CD4-positive, CD25-positive, alpha-beta regulatory T cell (primary cell): ENCODE measurements around the gene JHY. TPM values are rescaled to one million over a fixed set of nuclear protein-coding genes. Genes with fewer than 3 reads are reported as not detected.

ENCODE experiments used
- ATAC-seq, 2 donors: fragments of 150-1000 bp; cut with Tn5 transposase; one replicate each; pipeline ENCODE4 v1.10.0; 2021; ENCODE audit warnings: low read depth in 2 of 2, moderate number of reproducible peaks in 2 of 2, moderate library complexity in 1 of 2
- DNase-seq, 3 donors: peaks; one replicate each; pipeline versions ENCODE4 v3.0.0 to v3.0.0-alpha.2; 2012 to 2022; ENCODE audit warnings: mixed read lengths in 1 of 3
- H3K27ac ChIP-seq: one replicate; pipeline ENCODE4 v1.7.0; 2013; ENCODE audit warnings: mild to moderate bottlenecking, low read length; ENCODE audit not compliant: insufficient read depth, poor library complexity, severe bottlenecking
- H3K27me3 ChIP-seq: one replicate; pipeline ENCODE4 v1.7.0; 2013; ENCODE audit warnings: low read length; ENCODE audit not compliant: control insufficient read depth, insufficient read depth
- H3K36me3 ChIP-seq: one replicate; pipeline ENCODE4 v1.7.0; 2013; ENCODE audit warnings: mild to moderate bottlenecking, low read length, moderate library complexity; ENCODE audit not compliant: control insufficient read depth, insufficient read depth
- H3K4me1 ChIP-seq: 2 replicates; pipeline ENCODE4 v1.7.0; 2013; ENCODE audit warnings: mild to moderate bottlenecking, low read length; ENCODE audit not compliant: insufficient read depth, control insufficient read depth, poor library complexity, severe bottlenecking
- H3K4me3 ChIP-seq: one replicate; pipeline ENCODE4 v1.7.0; 2013; ENCODE audit warnings: low read depth, mild to moderate bottlenecking, low read length, moderate library complexity
- H3K9me3 ChIP-seq, 2 experiments: 1 replicate in 1 of 2; 2 replicates in 1 of 2; pipeline ENCODE4 v1.7.0; 2013; ENCODE audit warnings: low read length in 2 of 2, mild to moderate bottlenecking in 1 of 2, moderate library complexity in 1 of 2; ENCODE audit not compliant: control insufficient read depth in 2 of 2
- H3K27ac Mint-ChIP-seq, 3 donors: one replicate each; pipeline ENCODE4 v1.8.0; 2020 to 2022; ENCODE audit warnings: mild to moderate bottlenecking in 3 of 3, mixed read lengths in 3 of 3, moderate library complexity in 2 of 3
- H3K27me3 Mint-ChIP-seq: one replicate; pipeline ENCODE4 v1.8.0; 2022; ENCODE audit warnings: mild to moderate bottlenecking, mixed read lengths
- H3K36me3 Mint-ChIP-seq: one replicate; pipeline ENCODE4 v1.8.0; 2020; ENCODE audit warnings: mixed read lengths
- H3K4me1 Mint-ChIP-seq, 4 donors: one replicate each; pipeline ENCODE4 v1.8.0; 2020 to 2022; ENCODE audit warnings: mixed read lengths in 4 of 4, mild to moderate bottlenecking in 1 of 4
- H3K4me3 Mint-ChIP-seq, 4 donors: one replicate each; pipeline ENCODE4 v1.8.0; 2020 to 2022; ENCODE audit warnings: mild to moderate bottlenecking in 4 of 4, mixed read lengths in 4 of 4, moderate library complexity in 3 of 4
- H3K9me3 Mint-ChIP-seq, 7 donors: one replicate each; pipeline ENCODE4 v1.8.0; 2020 to 2022; ENCODE audit warnings: mixed read lengths in 7 of 7, mild to moderate bottlenecking in 3 of 7, moderate library complexity in 2 of 7
- polyA plus RNA-seq, 4 donors: library from polyadenylated mRNA; unstranded; fragments of 300-500 nt; fragmentation: Illumina TruSeq; gene quantifications; one replicate each; pipeline ENCODE4 v1.2.3, GENCODE V29; 2021
- total RNA-seq: library from RNA; stranded (reverse); gene quantifications from one replicate; pipeline ENCODE4 v1.2.3, GENCODE V29; 2022

Gene JHY
- total and polyA plus RNA-seq, 5 donors from 2014 or later: 0.67 to 2.1 (median 1.5) TPM

- Histone ChIP-seq H3K4me1 (no peaks in the 10 kb centered on the region), H3K27me3 (no peaks in the 10 kb centered on the region), H3K4me3 (no peak overlapping the region), H3K36me3 (no peaks in the 10 kb centered on the region), H3K9me3 (no peaks in the 10 kb centered on the region), H3K27ac (no peak overlapping the region)
- peaks cover 0 to 3% (median 2%) of the 10 kb centered on the region in 4 donors for H3K4me1 Mint-ChIP-seq
- ATAC-seq: no peak
- no peak overlapping the region for H3K27ac Mint-ChIP-seq
- DNase-seq: no peak
- peaks cover 2% of the 10 kb centered on the region for H3K27me3 Mint-ChIP-seq
- H3K4me3 Mint-ChIP-seq: no peak overlapping the region
- H3K9me3 Mint-ChIP-seq: no peaks in the 10 kb centered on the region
- peaks cover 8% of the 10 kb centered on the region for H3K36me3 Mint-ChIP-seq
Measured at GRCh38 chr11:122897606-122898210, 15.1 kb downstream of the JHY start.

GRCh38 chr11:122898799-122899198 is 16.2 kb downstream of the JHY start:
- Histone ChIP-seq H3K4me1 (no peaks in the 10 kb centered on the region), H3K27ac (no peak overlapping the region), H3K4me3 (no peak overlapping the region), H3K27me3 (no peaks in the 10 kb centered on the region), H3K36me3 (no peaks in the 10 kb centered on the region), H3K9me3 (no peaks in the 10 kb centered on the region)
- Mint-ChIP-seq H3K27me3 (no peaks in the 10 kb centered on the region), H3K4me1 (peaks cover 0 to 3% (median 2%) of the 10 kb centered on the region in 4 donors), H3K4me3 (no peak overlapping the region), H3K27ac (no peak overlapping the region), H3K36me3 (peaks cover 8% of the 10 kb centered on the region), H3K9me3 (no peaks in the 10 kb centered on the region)
- ATAC-seq: no peak
- DNase-seq: no peak

DNA sequence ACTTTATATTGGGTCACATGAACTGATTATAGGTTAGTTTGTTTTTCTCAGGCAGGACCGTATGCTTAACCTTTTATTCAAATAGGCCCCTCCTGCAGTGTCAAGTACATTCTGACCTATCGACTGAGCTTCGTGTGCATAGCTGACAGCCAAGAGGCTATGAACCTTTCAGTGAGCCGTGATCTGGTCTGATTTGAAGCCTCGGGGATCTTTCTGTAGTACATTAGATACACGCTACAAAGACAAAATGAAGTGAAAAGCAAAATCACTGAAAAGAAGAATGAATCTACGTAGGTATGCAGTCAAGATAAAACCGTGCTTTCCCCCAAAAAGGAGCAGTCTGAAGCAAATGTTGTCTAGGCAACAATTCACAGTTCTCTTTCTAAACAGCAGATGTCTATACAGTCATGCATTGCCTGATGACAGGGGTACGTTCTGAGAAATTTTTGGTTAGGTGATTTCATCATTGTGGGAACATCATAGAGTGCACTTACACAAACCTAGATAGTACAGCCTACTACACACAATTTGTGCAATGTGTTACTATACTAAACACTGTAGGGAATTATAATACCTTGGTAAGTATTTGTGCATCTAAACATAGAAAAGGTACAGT is 18.1 kb downstream of the JHY start:
- peaks cover 12% of the 10 kb centered on the region for H3K36me3 Mint-ChIP-seq
- DNase-seq (no peak), ATAC-seq (no peak)
- Histone ChIP-seq H3K9me3 (no peaks in the 10 kb centered on the region), H3K4me1 (no peaks in the 10 kb centered on the region), H3K27me3 (no peaks in the 10 kb centered on the region), H3K27ac (no peak overlapping the region), H3K36me3 (no peaks in the 10 kb centered on the region), H3K4me3 (no peak overlapping the region)
- H3K27me3 Mint-ChIP-seq: no peaks in the 10 kb centered on the region
- no peaks in the 10 kb centered on the region for H3K9me3 Mint-ChIP-seq
- H3K27ac Mint-ChIP-seq: no peak overlapping the region
- no peak overlapping the region for H3K4me3 Mint-ChIP-seq
- H3K4me1 Mint-ChIP-seq: peaks cover 0 to 3% (median 0%) of the 10 kb centered on the region in 4 donors

DNA sequence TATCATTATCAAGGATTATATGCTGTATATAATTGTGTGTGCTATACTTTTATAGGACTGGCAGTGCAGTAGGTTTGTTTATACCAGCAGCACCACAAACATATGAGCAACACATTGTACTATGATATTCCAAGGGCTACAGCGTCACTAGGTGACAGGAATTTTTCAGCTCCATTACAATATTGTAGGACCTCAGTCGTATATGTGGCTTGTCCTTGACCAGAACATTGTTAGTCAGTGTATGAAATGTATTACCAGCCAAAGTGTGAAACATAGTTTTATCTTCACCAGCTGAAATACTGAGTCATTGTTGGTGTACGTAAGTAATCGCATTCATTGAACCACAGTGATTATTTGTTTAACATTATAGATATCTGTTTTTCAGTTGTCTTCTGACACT is 20.4 kb downstream of the JHY start:
- H3K27me3 Mint-ChIP-seq: no peaks in the 10 kb centered on the region
- H3K9me3 ChIP-seq: no peaks in the 10 kb centered on the region
- H3K4me1 Mint-ChIP-seq: peaks cover 0 to 3% (median 0%) of the 10 kb centered on the region in 4 donors
- H3K36me3 Mint-ChIP-seq: peaks cover 12% of the 10 kb centered on the region
- no peak overlapping the region for H3K4me3 ChIP-seq
- H3K27ac ChIP-seq: no peak overlapping the region
- H3K36me3 ChIP-seq: no peaks in the 10 kb centered on the region
- no peak overlapping the region for H3K4me3 Mint-ChIP-seq
- no peaks in the 10 kb centered on the region for H3K4me1 ChIP-seq
- DNase-seq: no peak
- H3K9me3 Mint-ChIP-seq: no peaks in the 10 kb centered on the region
- H3K27ac Mint-ChIP-seq: no peak overlapping the region
- H3K27me3 ChIP-seq: no peaks in the 10 kb centered on the region
- ATAC-seq: no peak

DNA sequence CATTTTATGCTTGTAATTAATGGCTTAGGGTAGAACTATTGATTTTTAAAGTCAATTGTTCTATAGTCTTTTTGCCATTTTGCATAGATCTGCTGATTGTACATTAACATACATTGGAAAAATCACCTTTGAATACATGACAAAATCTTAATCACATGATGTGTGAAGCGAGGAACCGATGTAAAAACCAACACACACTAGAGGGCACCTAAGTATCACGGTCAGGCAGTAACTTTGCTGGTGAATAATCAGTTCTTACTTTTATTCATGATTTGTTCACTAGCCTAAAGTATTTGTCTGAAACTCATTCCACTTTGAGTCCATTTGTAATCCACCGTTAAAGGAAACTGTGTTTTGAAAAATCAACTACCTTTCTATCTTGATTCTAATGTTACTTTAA is 28.2 kb downstream of the JHY start:
- no peak overlapping the region for H3K4me3 Mint-ChIP-seq
- H3K9me3 Mint-ChIP-seq: no peaks in the 10 kb centered on the region
- ATAC-seq: no peak
- Histone ChIP-seq H3K9me3 (no peaks in the 10 kb centered on the region), H3K27me3 (no peaks in the 10 kb centered on the region), H3K27ac (no peak overlapping the region), H3K4me1 (no peaks in the 10 kb centered on the region), H3K4me3 (no peak overlapping the region), H3K36me3 (no peaks in the 10 kb centered on the region)
- peak in 2 of 3 donors; percentile 1 to 50 for DNase-seq
- H3K27ac Mint-ChIP-seq: no peak overlapping the region
- peaks cover 3% of the 10 kb centered on the region for H3K36me3 Mint-ChIP-seq
- H3K27me3 Mint-ChIP-seq: no peaks in the 10 kb centered on the region
- no peaks in the 10 kb centered on the region for H3K4me1 Mint-ChIP-seq

DNA sequence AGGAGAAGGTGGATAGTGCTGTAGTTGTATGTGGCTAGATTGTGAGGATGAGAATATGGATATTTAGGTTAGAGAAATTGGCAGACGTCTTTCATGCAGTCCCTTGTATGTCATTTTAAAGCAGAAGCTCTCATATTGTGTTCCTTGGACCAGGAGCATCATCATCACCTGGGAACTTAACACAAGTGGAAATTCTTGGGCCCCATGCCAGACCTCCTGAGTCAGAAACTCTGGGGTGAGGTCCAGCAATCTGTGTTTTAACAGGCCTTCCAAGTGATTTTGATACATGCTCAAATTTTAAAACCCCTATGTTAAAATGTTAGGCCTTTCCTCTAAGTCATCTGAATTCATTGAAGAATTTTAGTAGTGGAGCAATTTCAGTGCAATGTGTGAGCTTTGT is 34.8 kb downstream of the JHY start:
- no peaks in the 10 kb centered on the region for H3K4me1 Mint-ChIP-seq
- no peak overlapping the region for H3K27ac Mint-ChIP-seq
- Histone ChIP-seq H3K4me1 (no peaks in the 10 kb centered on the region), H3K27ac (no peak overlapping the region), H3K9me3 (no peaks in the 10 kb centered on the region), H3K27me3 (no peaks in the 10 kb centered on the region), H3K4me3 (no peak overlapping the region), H3K36me3 (no peaks in the 10 kb centered on the region)
- ATAC-seq (no peak), DNase-seq (no peak)
- H3K36me3 Mint-ChIP-seq: no peaks in the 10 kb centered on the region
- H3K4me3 Mint-ChIP-seq: no peak overlapping the region
- H3K9me3 Mint-ChIP-seq: no peaks in the 10 kb centered on the region
- peaks cover 4% of the 10 kb centered on the region for H3K27me3 Mint-ChIP-seq

- Mint-ChIP-seq H3K27me3 (peaks cover 4% of the 10 kb centered on the region), H3K4me3 (no peak overlapping the region), H3K27ac (no peak overlapping the region), H3K36me3 (no peaks in the 10 kb centered on the region), H3K4me1 (no peaks in the 10 kb centered on the region), H3K9me3 (no peaks in the 10 kb centered on the region)
- H3K4me3 ChIP-seq: no peak overlapping the region
- no peaks in the 10 kb centered on the region for H3K27me3 ChIP-seq
- DNase-seq (no peak), ATAC-seq (no peak)
- H3K4me1 ChIP-seq: no peaks in the 10 kb centered on the region
- H3K9me3 ChIP-seq: no peaks in the 10 kb centered on the region
- no peak overlapping the region for H3K27ac ChIP-seq
- no peaks in the 10 kb centered on the region for H3K36me3 ChIP-seq
Measured at GRCh38 chr11:122918734-122919133, 36.2 kb downstream of the JHY start.

DNA sequence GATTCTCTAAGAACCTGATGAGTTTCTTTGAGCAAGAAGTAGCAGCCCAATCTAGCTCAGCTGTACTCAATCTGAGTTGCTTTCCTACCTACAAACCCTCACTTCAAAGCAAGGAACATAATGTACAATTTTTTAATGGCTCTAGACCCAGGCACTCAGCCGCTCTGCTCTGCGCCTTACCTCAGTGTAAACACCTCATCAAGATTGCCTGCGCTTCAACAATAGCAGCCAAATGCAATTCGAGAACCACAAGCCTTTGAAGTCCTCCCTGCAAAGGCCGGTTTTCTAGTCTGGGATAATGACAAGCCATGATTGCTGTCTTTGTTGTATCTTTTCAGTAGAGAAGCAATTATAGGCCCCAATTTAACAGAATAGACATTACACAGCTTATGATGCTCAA is 38.0 kb downstream of the JHY start:
- Histone ChIP-seq H3K36me3 (no peaks in the 10 kb centered on the region), H3K27ac (no peak overlapping the region), H3K4me3 (no peak overlapping the region), H3K27me3 (no peaks in the 10 kb centered on the region), H3K9me3 (no peaks in the 10 kb centered on the region), H3K4me1 (no peaks in the 10 kb centered on the region)
- H3K36me3 Mint-ChIP-seq: no peaks in the 10 kb centered on the region
- H3K27ac Mint-ChIP-seq: no peak overlapping the region
- H3K4me1 Mint-ChIP-seq: no peaks in the 10 kb centered on the region
- DNase-seq: no peak
- H3K9me3 Mint-ChIP-seq: no peaks in the 10 kb centered on the region
- no peak for ATAC-seq
- peaks cover 4% of the 10 kb centered on the region for H3K27me3 Mint-ChIP-seq
- H3K4me3 Mint-ChIP-seq: no peak overlapping the region
